Upper lobe of left lung (tissue), 4 donors: Measurements from ENCODE around the gene CYTH3.

Source experiments
- POLR2A ChIP-seq, 4 donors: fragments of 450-650 bp; IDR thresholded peaks; one replicate each; pipeline ENCODE4 v1.5.1; 2016 to 2017; ENCODE audit warnings: antibody characterized with exemption in 4 of 4, mild to moderate bottlenecking in 2 of 4
- POLR2AphosphoS5 ChIP-seq, 2 donors: sonication (generic); formaldehyde crosslinking; IDR thresholded peaks; one replicate each; pipeline ENCODE4 v1.5.1; 2017; ENCODE audit warnings: antibody characterized with exemption in 2 of 2
- TF ChIP-seq, protein P1 (sequence below), 6 experiments: fragments of 450-650 bp in 4 of 6; fragments of 200-600 bp in 2 of 6; sonication (generic) in 2 of 6; IDR thresholded peaks; one replicate each; pipeline ENCODE4 v1.5.1; 2016 to 2019; ENCODE audit warnings: antibody characterized with exemption in 6 of 6

DNA sequence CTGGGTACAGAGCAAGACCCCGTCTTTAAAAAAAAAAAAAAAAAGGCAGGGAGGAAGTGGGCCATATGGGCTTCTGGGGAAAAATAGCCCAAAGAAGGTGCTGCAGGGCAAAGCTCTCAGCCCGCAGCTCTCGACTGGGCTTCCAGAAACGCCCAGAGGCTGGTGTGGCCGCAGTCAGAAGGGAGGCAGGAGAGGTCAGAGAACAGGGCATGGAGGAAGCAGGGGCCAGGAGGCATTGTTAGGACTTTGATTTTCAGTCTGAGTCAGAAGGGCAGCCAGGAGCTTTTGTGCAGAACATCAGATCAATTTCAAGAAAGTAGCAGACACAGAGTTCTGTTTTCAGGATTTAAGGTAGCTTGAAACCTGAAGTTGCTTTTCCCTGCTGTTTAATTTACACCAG lies 35.3 kb upstream of the CYTH3 start:
- TF ChIP-seq, protein P1, sequence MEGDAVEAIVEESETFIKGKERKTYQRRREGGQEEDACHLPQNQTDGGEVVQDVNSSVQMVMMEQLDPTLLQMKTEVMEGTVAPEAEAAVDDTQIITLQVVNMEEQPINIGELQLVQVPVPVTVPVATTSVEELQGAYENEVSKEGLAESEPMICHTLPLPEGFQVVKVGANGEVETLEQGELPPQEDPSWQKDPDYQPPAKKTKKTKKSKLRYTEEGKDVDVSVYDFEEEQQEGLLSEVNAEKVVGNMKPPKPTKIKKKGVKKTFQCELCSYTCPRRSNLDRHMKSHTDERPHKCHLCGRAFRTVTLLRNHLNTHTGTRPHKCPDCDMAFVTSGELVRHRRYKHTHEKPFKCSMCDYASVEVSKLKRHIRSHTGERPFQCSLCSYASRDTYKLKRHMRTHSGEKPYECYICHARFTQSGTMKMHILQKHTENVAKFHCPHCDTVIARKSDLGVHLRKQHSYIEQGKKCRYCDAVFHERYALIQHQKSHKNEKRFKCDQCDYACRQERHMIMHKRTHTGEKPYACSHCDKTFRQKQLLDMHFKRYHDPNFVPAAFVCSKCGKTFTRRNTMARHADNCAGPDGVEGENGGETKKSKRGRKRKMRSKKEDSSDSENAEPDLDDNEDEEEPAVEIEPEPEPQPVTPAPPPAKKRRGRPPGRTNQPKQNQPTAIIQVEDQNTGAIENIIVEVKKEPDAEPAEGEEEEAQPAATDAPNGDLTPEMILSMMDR (IDR thresholded peaks at IDR 0.05), result no peak
- TF ChIP-seq POLR2AphosphoS5 (IDR thresholded peaks at IDR 0.05), result no peak
- no peak for TF ChIP-seq POLR2A (IDR thresholded peaks at IDR 0.05)
